Brain microvascular endothelial cell (primary cell): ENCODE measurements around the gene PSMB10.

ENCODE experiments used
- DNase-seq: peaks from one replicate; pipeline ENCODE4 v3.0.0-alpha.2; 2020
- H3K27ac ChIP-seq: fragments of 250-450 bp; sonication (Bioruptor Pico); 2 replicates; pipeline ENCODE4 v1.5.1; 2020; ENCODE audit warnings: mild to moderate bottlenecking, moderate library complexity
- H3K27me3 ChIP-seq: fragments of 250-450 bp; sonication (Bioruptor Pico); replicated peaks from 2 replicates; pipeline ENCODE4 v1.5.1; 2020; ENCODE audit warnings: mild to moderate bottlenecking
- H3K36me3 ChIP-seq: fragments of 250-450 bp; sonication (Bioruptor Pico); replicated peaks from 2 replicates; pipeline ENCODE4 v1.5.1; 2020; ENCODE audit warnings: mild to moderate bottlenecking
- H3K4me3 ChIP-seq: 2 replicates; pipeline ENCODE4 v1.5.1; 2011; ENCODE audit warnings: low read depth, mild to moderate bottlenecking, control low read depth, low read length, moderate library complexity
- CTCF ChIP-seq: IDR thresholded peaks from 2 replicates; pipeline ENCODE4 v1.5.1; 2011; ENCODE audit warnings: low read depth, mild to moderate bottlenecking, moderate library complexity, low read length, control low read depth, inconsistent platforms; ENCODE audit errors: missing control alignments
- in situ Hi-C: cut with HindIII; loops from 2 replicates; pipeline ENCODE4 v1.10.0; 2017; ENCODE audit warnings: low sequenced_read_pairs, low pct_ligation_motif_present

Gene PSMB10

GRCh38 chr16:67968400-67969253 lies 32.0 kb upstream of the PSMB10 start, which contains the start of gene SLC12A4:
Gene SLC12A4 (minus strand): TSS chr16:67968637. CDS start chr16:67968553, 84 bp downstream.
- Histone ChIP-seq H3K27me3 (no peaks in the 10 kb centered on the region), H3K4me3 (peak within 1 kb of the TSS; percentile 84), H3K27ac (peak within 1 kb of the TSS; percentile 91), H3K36me3 (no peaks in the 10 kb centered on the region)
- peak; percentile 39 for DNase-seq
- in situ Hi-C loops, result no loop called here
- peak; percentile 1 for TF ChIP-seq CTCF

- no peak for TF ChIP-seq CTCF
- no peak for DNase-seq
- no peaks in the 10 kb centered on the region for H3K27me3 ChIP-seq
- peak overlapping the region; percentile 84 for H3K4me3 ChIP-seq
- peak overlapping the region; percentile 91 for H3K27ac ChIP-seq
- H3K36me3 ChIP-seq, result peaks cover 6% of the 10 kb centered on the region
- in situ Hi-C loops, result no loop called here
These were observed 31.3 kb upstream of the PSMB10 start for GRCh38 chr16:67967958-67968399.

GRCh38 chr16:67967183-67967957 lies 30.7 kb upstream of the PSMB10 start:
- in situ Hi-C loops, result no loop called here
- H3K27ac ChIP-seq, result peak overlapping the region; percentile 91
- no peaks in the 10 kb centered on the region for H3K27me3 ChIP-seq
- DNase-seq, result peak; percentile 47
- H3K36me3 ChIP-seq, result peaks cover 12% of the 10 kb centered on the region
- peak; percentile 8 for TF ChIP-seq CTCF
- peak overlapping the region; percentile 84 for H3K4me3 ChIP-seq

- no peaks in the 10 kb centered on the region for H3K27me3 ChIP-seq
- in situ Hi-C loops, result no loop called here
- peaks cover 19% of the 10 kb centered on the region for H3K36me3 ChIP-seq
- no peak for DNase-seq
- no peak for TF ChIP-seq CTCF
- H3K4me3 ChIP-seq, result peak overlapping the region; percentile 84
- H3K27ac ChIP-seq, result peak overlapping the region; percentile 22
These were observed 30.0 kb upstream of the PSMB10 start for GRCh38 chr16:67966549-67967182.

- H3K27ac ChIP-seq, result peak overlapping the region; percentile 22
- no peak for TF ChIP-seq CTCF
- DNase-seq, result no peak
- peaks cover 27% of the 10 kb centered on the region for H3K36me3 ChIP-seq
- H3K27me3 ChIP-seq, result no peaks in the 10 kb centered on the region
- H3K4me3 ChIP-seq, result peak overlapping the region; percentile 84
- in situ Hi-C loops, result no loop called here
These were observed 29.3 kb upstream of the PSMB10 start for GRCh38 chr16:67965668-67966548.
